SK-N-SH (cell line): ENCODE measurements around the gene COX7B2. TPM values are rescaled to one million over a fixed set of nuclear protein-coding genes. Genes with fewer than 3 reads are reported as not detected.

Source experiments
- CTCF ChIA-PET: fragments of 300-600, 350-600 bp; formaldehyde crosslinking; extraction: SDS; loops from one replicate; lab custom pipeline; 2021; lab: Yijun Ruan, JAX
- POLR2A ChIA-PET: fragments of 350-600 bp; sonication (Branson Sonifier 250); formaldehyde crosslinking; extraction: SDS; loops from one replicate; lab custom pipeline; 2020; ENCODE audit warnings: antibody characterized with exemption, inconsistent platforms; lab: Yijun Ruan, JAX
- DNase-seq: peaks from one replicate; pipeline ENCODE4 v3.0.0; 2012
- H2AFZ ChIP-seq: fragments of 200-600 bp; sonication (generic); 2 replicates; pipeline ENCODE4 v1.8.1; 2016; ENCODE audit warnings: antibody characterized with exemption, mild to moderate bottlenecking, low read depth
- H3F3A ChIP-seq: fragments of 200-600 bp; sonication (generic); replicated peaks from 2 replicates; pipeline ENCODE3; 2016; ENCODE audit warnings: antibody characterized with exemption, mild to moderate bottlenecking; ENCODE audit not compliant: insufficient read depth
- H3K27ac ChIP-seq, 2 experiments: fragments of 200-500 bp in 1 of 2; fragments of 200-600 bp in 1 of 2; sonication (Bioruptor generic) in 1 of 2; sonication (generic), shearing (Covaris generic) in 1 of 2; 2 replicates each; pipeline versions ENCODE4 v1.5.1 to v1.6.1; 2014 to 2016; ENCODE audit warnings: low read depth in 2 of 2, inconsistent platforms in 1 of 2, low read length in 1 of 2, mild to moderate bottlenecking in 1 of 2, mixed read lengths in 1 of 2
- H3K27me3 ChIP-seq: fragments of 200-600 bp; sonication (generic), shearing (Covaris generic); 2 replicates; pipeline ENCODE4 v1.6.1; 2016; ENCODE audit warnings: mixed run types; ENCODE audit not compliant: insufficient read depth
- H3K36me3 ChIP-seq, 2 experiments: fragments of 200-500 bp in 1 of 2; fragments of 200-600 bp in 1 of 2; sonication (Bioruptor generic) in 1 of 2; sonication (generic) in 1 of 2; replicated peaks in 1 of 2; 2 replicates each; pipeline versions ENCODE3 to v1.5.1; 2014 to 2016; ENCODE audit warnings: low read length in 1 of 2, mild to moderate bottlenecking in 1 of 2; ENCODE audit not compliant: insufficient read depth in 2 of 2, control insufficient read depth in 1 of 2
- H3K4me1 ChIP-seq, 2 experiments: fragments of 200-500 bp in 1 of 2; fragments of 200-600 bp in 1 of 2; sonication (Bioruptor generic) in 1 of 2; sonication (generic), shearing (Covaris generic) in 1 of 2; 2 replicates each; pipeline versions ENCODE4 v1.5.1 to v1.6.1; 2014 to 2016; ENCODE audit warnings: low read depth in 1 of 2, low read length in 1 of 2, mixed run types in 1 of 2; ENCODE audit not compliant: insufficient read depth in 2 of 2, control insufficient read depth in 1 of 2
- H3K4me2 ChIP-seq: fragments of 200-600 bp; sonication (generic), shearing (Covaris generic); 2 replicates; pipeline ENCODE4 v1.6.1; 2017; ENCODE audit warnings: mixed run types
- H3K4me3 ChIP-seq, 2 experiments: fragments of 200-500 bp in 1 of 2; fragments of 200-600 bp in 1 of 2; sonication (Bioruptor generic) in 1 of 2; sonication (generic), shearing (Covaris generic) in 1 of 2; 2 replicates each; pipeline versions ENCODE4 v1.5.1 to v1.8.1; 2014 to 2016; ENCODE audit warnings: low read depth in 2 of 2, inconsistent platforms in 1 of 2, low read length in 1 of 2, mild to moderate bottlenecking in 1 of 2, mixed read lengths in 1 of 2, moderate library complexity in 1 of 2
- H3K79me2 ChIP-seq: fragments of 200-600 bp; sonication (generic); 2 replicates; pipeline ENCODE4 v1.8.1; 2017; ENCODE audit warnings: mild to moderate bottlenecking; ENCODE audit not compliant: insufficient read depth
- H3K9ac ChIP-seq: fragments of 200-600 bp; sonication (generic); 2 replicates; pipeline ENCODE4 v1.6.1; 2017; ENCODE audit warnings: mixed run types
- H3K9me2 ChIP-seq: fragments of 200-600 bp; sonication (generic); 2 replicates; pipeline ENCODE4 v1.6.1; 2017; ENCODE audit warnings: mixed run types
- H3K9me3 ChIP-seq: fragments of 200-600 bp; sonication (generic); 2 replicates; pipeline ENCODE4 v1.6.1; 2017; ENCODE audit warnings: mixed run types, mild to moderate bottlenecking, moderate library complexity
- H4K20me1 ChIP-seq: fragments of 200-600 bp; sonication (generic); 2 replicates; pipeline ENCODE4 v1.6.1; 2017; ENCODE audit warnings: mild to moderate bottlenecking, mixed run types; ENCODE audit not compliant: insufficient read depth
- CTCF ChIP-seq: fragments of 200-600 bp; sonication (generic); IDR thresholded peaks from 2 replicates; pipeline ENCODE4 v1.6.1; 2017; ENCODE audit warnings: antibody characterized with exemption, mild to moderate bottlenecking, moderate library complexity
- FOXM1 ChIP-seq: IDR thresholded peaks from 2 replicates; pipeline ENCODE4 v1.4.0; 2012; ENCODE audit warnings: low read depth, mild to moderate bottlenecking
- MEF2A ChIP-seq: IDR thresholded peaks from 2 replicates; pipeline ENCODE4 v1.4.0; 2012; ENCODE audit warnings: low read depth, borderline replicate concordance
- RAD21 ChIP-seq: IDR thresholded peaks from 2 replicates; pipeline ENCODE4 v1.6.1; 2012; ENCODE audit warnings: mild to moderate bottlenecking, low read length
- RXRA ChIP-seq: IDR thresholded peaks from 2 replicates; pipeline ENCODE4 v1.4.0; 2012; ENCODE audit warnings: low read depth, mild to moderate bottlenecking, borderline replicate concordance
- SMC3 ChIP-seq: IDR thresholded peaks from 2 replicates; pipeline ENCODE4 v1.6.1; 2012; ENCODE audit warnings: low read depth, low read length, improper control_type of control experiment
- TAF1 ChIP-seq: IDR thresholded peaks from 2 replicates; pipeline ENCODE4 v1.6.1; 2012; ENCODE audit warnings: low read depth, mild to moderate bottlenecking, low read length, moderate library complexity, borderline replicate concordance
- TCF12 ChIP-seq: IDR thresholded peaks from 2 replicates; pipeline ENCODE4 v1.4.0; 2012
- USF2 ChIP-seq: fragments of 150-350 bp; IDR thresholded peaks from 2 replicates; pipeline ENCODE4 v1.6.1; 2017; ENCODE audit warnings: antibody characterized with exemption, low read length, low read depth, borderline replicate concordance
- ZBTB33 ChIP-seq: IDR thresholded peaks from 2 replicates; pipeline ENCODE4 v1.4.0; 2012; ENCODE audit warnings: low read depth, borderline replicate concordance
- WGBS: methylation state at CpG from one replicate; pipeline ENCODE4 v1.1.6; 2017; ENCODE audit warnings: low lambda C conversion rate; 5-methylcytosine and 5-hydroxymethylcytosine counted together
- polyA plus RNA-seq, 3 experiments: library from polyadenylated mRNA; depleted of rRNA; stranded (reverse); fragments of >200 nt; gene quantifications; 2 replicates each; pipeline ENCODE4 v1.2.3, GENCODE V29; 2012

COX7B2 gene
- polyA plus RNA-seq, 1 of the 3 experiments (the other 2 are of a cell fraction): not detected

DNA sequence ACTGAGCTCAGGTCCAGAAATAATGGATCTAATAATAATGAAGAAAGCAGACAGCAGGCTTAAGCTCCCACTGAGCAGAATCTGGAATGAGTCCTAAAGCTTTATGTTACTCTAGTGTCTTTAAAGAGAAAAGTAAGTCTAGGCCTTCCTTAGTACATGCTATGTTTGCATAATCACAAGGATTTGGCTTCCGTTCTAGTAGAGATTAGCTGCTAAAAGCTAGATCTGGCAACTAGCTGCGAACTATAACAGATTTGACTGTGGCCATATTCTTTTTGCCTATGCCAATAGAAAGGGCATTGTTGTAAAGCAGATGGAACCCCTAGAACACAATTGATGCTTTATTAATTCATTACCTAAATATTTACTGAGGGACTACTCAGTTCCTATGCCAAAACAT lies 19.0 kb downstream of the COX7B2 start:
- H3K9me3 ChIP-seq: no peaks in the 10 kb centered on the region

GRCh38 chr4:46889410-46889809 lies 19.6 kb downstream of the COX7B2 start:
- Histone ChIP-seq H3K9ac (no peak overlapping the region), H3K27me3 (no peaks in the 10 kb centered on the region), H2AFZ (no peak overlapping the region), H3K4me1 (no peaks in the 10 kb centered on the region), H3K9me2 (no peaks in the 10 kb centered on the region), H3K4me3 (no peak overlapping the region), H3F3A (no peaks in the 10 kb centered on the region), H4K20me1 (no peaks in the 10 kb centered on the region), H3K36me3 (no peaks in the 10 kb centered on the region), H3K4me2 (no peak overlapping the region), H3K27ac (no peak overlapping the region), H3K9me3 (no peaks in the 10 kb centered on the region), H3K79me2 (no peaks in the 10 kb centered on the region)
- ChIA-PET POLR2A (no interaction called here), CTCF (interaction anchor here (0.7 kb wide), 1 partner anchor 53 kb away, joined by 3 read pairs; no protein-coding TSS in a partner anchor)
- no peak for TF ChIP-seq FOXM1
- TF ChIP-seq RXRA: no peak
- TF ChIP-seq TAF1: no peak
- no peak for TF ChIP-seq TCF12
- TF ChIP-seq ZBTB33: no peak
- DNase-seq: no peak
- WGBS: 2% methylated on average over 2 of the region's 2 CpGs

More for the DNA sequence above, 19.0 kb downstream of the COX7B2 start:
- ChIA-PET POLR2A (no interaction called here), CTCF (interaction anchor here (0.7 kb wide), 1 partner anchor 53 kb away, joined by 3 read pairs; no protein-coding TSS in a partner anchor)
- Histone ChIP-seq H3K4me3 (no peak overlapping the region), H3K79me2 (no peaks in the 10 kb centered on the region), H3F3A (no peaks in the 10 kb centered on the region), H2AFZ (no peak overlapping the region), H3K4me2 (no peak overlapping the region), H3K9ac (no peak overlapping the region), H4K20me1 (no peaks in the 10 kb centered on the region), H3K36me3 (no peaks in the 10 kb centered on the region), H3K9me2 (no peaks in the 10 kb centered on the region), H3K4me1 (no peaks in the 10 kb centered on the region), H3K27me3 (no peaks in the 10 kb centered on the region), H3K27ac (no peak overlapping the region)
- WGBS: 9% methylated on average over 2 of the region's 2 CpGs
- TF ChIP-seq USF2 (no peak), MEF2A (no peak), RAD21 (no peak), SMC3 (no peak)
- no peak for DNase-seq

- 1% methylated on average over 2 of the region's 2 CpGs for WGBS
- no peak for DNase-seq
- CTCF ChIA-PET: no interaction called here
Observed at GRCh38 chr4:46886711-46887110, 22.3 kb downstream of the COX7B2 start.

More at GRCh38 chr4:46886711-46887110, 22.3 kb downstream of the COX7B2 start:
- H3K9me3 ChIP-seq: no peaks in the 10 kb centered on the region
- H3K27ac ChIP-seq: no peak overlapping the region
- H3K4me3 ChIP-seq: no peak overlapping the region; a peak in 1 of 4 replicates
- H3K27me3 ChIP-seq: no peaks in the 10 kb centered on the region
- no peaks in the 10 kb centered on the region for H3K79me2 ChIP-seq
- H3K4me2 ChIP-seq: no peak overlapping the region
- no peak overlapping the region for H3K9ac ChIP-seq
- H3K9me2 ChIP-seq: no peaks in the 10 kb centered on the region
- no peaks in the 10 kb centered on the region for H4K20me1 ChIP-seq
- H3K36me3 ChIP-seq: no peaks in the 10 kb centered on the region
- H3F3A ChIP-seq: no peaks in the 10 kb centered on the region
- TF ChIP-seq CTCF: peak; percentile 55
- TF ChIP-seq SMC3: no peak
- TF ChIP-seq RAD21: peak; percentile 10; the same call in 1 of the 2 replicates
- POLR2A ChIA-PET: no interaction called here
- no peak overlapping the region for H2AFZ ChIP-seq
- no peaks in the 10 kb centered on the region for H3K4me1 ChIP-seq
